Hepatocyte (in vitro differentiated cells): Measurements from ENCODE around the gene BANK1.

ENCODE experiments used
- CTCF ChIP-seq: fragments of 200-600 bp; sonication (generic); IDR thresholded peaks from 2 replicates; pipeline ENCODE4 v1.5.1; 2016; ENCODE audit warnings: antibody characterized with exemption, mild to moderate bottlenecking; ENCODE audit not compliant: poor library complexity
- EZH2 ChIP-seq: fragments of 200-600 bp; sonication (generic); IDR thresholded peaks from 2 replicates; pipeline ENCODE4 v1.6.1; 2016; ENCODE audit warnings: antibody characterized with exemption, mild to moderate bottlenecking, borderline replicate concordance
- EZH2phosphoT487 ChIP-seq: fragments of 200-600 bp; sonication (generic); IDR thresholded peaks from one replicate; pipeline ENCODE4 v1.6.1; 2018; ENCODE audit warnings: antibody characterized with exemption, mild to moderate bottlenecking, low read depth, moderate library complexity; ENCODE audit not compliant: unreplicated experiment, severe bottlenecking

DNA sequence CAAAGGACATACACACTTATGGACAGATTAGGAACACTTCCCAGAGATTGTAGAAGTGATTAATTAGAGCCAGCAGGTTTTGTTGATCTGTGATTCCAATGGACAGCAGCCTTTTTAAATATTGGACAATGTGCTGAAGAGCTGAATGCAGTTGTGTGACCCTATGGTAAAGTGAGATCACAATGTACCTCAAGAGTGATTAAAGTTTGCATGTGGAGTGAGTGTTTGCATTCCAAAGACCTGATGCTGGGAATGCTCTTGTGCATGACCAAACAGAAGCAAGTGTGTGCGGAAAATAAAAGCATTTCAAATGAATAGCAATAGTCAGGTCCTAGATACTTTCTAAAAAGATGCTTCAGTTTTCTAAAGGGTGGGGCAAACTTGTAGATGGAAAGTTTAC, 154.1 kb downstream of the BANK1 start:
- TF ChIP-seq CTCF (no peak), EZH2 (no peak), EZH2phosphoT487 (no peak)
